Kidney tubule cell (primary cell): ENCODE data around the gene CALCB.
A peak's percentile ranks its signal among the peaks of the same experiment; 100 is the strongest.
"Not testable (repeated sequence)": the region's sequence is repeated elsewhere in the genome, so short reads cannot be mapped to it uniquely, and the experiment has no call there.

Experiments
- DNase-seq: peaks from one replicate; pipeline ENCODE4 v3.0.0-alpha.2; 2018; ENCODE audit warnings: low spot score

CALCB gene

GRCh38 chr11:15073361-15074205 is at the start of gene CALCB:
Gene CALCB (plus strand): TSS chr11:15073593. CDS start chr11:15074719, 1,126 bp downstream.
- peak; percentile 34 for DNase-seq

GRCh38 chr11:15027011-15027410 is 46.4 kb upstream of the CALCB start:
- DNase-seq, result no peak

GRCh38 chr11:15027956-15028355 is 45.4 kb upstream of the CALCB start:
- no peak for DNase-seq

- no peak for DNase-seq
Measured at GRCh38 chr11:15028379-15028778, 45.0 kb upstream of the CALCB start.

- DNase-seq, result not testable (repeated sequence)
Measured at GRCh38 chr11:15031945-15032344, 41.4 kb upstream of the CALCB start.

GRCh38 chr11:15034687-15035267 is 38.6 kb upstream of the CALCB start:
- no peak for DNase-seq

- no peak for DNase-seq
Measured at GRCh38 chr11:15035283-15035682, 38.1 kb upstream of the CALCB start.

GRCh38 chr11:15038963-15039362 is 34.4 kb upstream of the CALCB start:
- peak; percentile 47 for DNase-seq

- DNase-seq, result no peak
Measured at GRCh38 chr11:15045209-15045608, 28.2 kb upstream of the CALCB start.

- no peak for DNase-seq
Measured at GRCh38 chr11:15045891-15046290, 27.5 kb upstream of the CALCB start.

GRCh38 chr11:15046673-15047072 is 26.7 kb upstream of the CALCB start:
- not testable (repeated sequence) for DNase-seq

GRCh38 chr11:15048616-15049015 is 24.8 kb upstream of the CALCB start:
- DNase-seq, result no peak

GRCh38 chr11:15053191-15053685 is 20.2 kb upstream of the CALCB start:
- DNase-seq, result peak; percentile 96

GRCh38 chr11:15055620-15056356 is 17.6 kb upstream of the CALCB start:
- peak; percentile 88 for DNase-seq

GRCh38 chr11:15057329-15057728 is 16.1 kb upstream of the CALCB start:
- DNase-seq, result peak; percentile 11

GRCh38 chr11:15059132-15059915 is 14.1 kb upstream of the CALCB start:
- DNase-seq, result peak; percentile 55

GRCh38 chr11:15062599-15062998 is 10.8 kb upstream of the CALCB start:
- DNase-seq, result no peak

GRCh38 chr11:15069751-15070150 is 3.6 kb upstream of the CALCB start:
- DNase-seq, result not testable (repeated sequence)

- DNase-seq, result no peak
Measured at GRCh38 chr11:15071556-15072255, 1.7 kb upstream of the CALCB start.

- DNase-seq, result no peak
Measured at GRCh38 chr11:15072551-15073143, 746 bp upstream of the CALCB start.
